HEK293 (cell line): ENCODE results near the gene VEPH1.

Source experiments
- CTCF ChIA-PET: fragments of 350-600 bp; formaldehyde crosslinking; extraction: SDS; loops from one replicate; lab custom pipeline; 2021; ENCODE audit warnings: antibody characterized with exemption; lab: Yijun Ruan, JAX
- POLR2A ChIA-PET: fragments of 300-600 bp; formaldehyde crosslinking; extraction: SDS; loops from one replicate; lab custom pipeline; 2020; ENCODE audit warnings: antibody characterized with exemption, inconsistent platforms; lab: Yijun Ruan, JAX
- H3K27ac ChIP-seq: fragments of 200-500 bp; sonication (Bioruptor generic); 2 replicates; pipeline ENCODE4 v1.5.1; 2014; ENCODE audit warnings: low read depth, low read length, control low read depth, inconsistent platforms; ENCODE audit errors: extremely low read depth
- H3K36me3 ChIP-seq, 2 experiments: fragments of 200-500 bp in 1 of 2; sonication (Bioruptor generic) in 1 of 2; 1 replicate in 1 of 2; 2 replicates in 1 of 2; pipeline ENCODE4 v1.5.1; 2014 to 2017; ENCODE audit warnings: inconsistent platforms in 2 of 2, low read length in 2 of 2; ENCODE audit not compliant: control insufficient read depth in 2 of 2, insufficient read depth in 1 of 2
- H3K4me1 ChIP-seq: fragments of 200-500 bp; sonication (Bioruptor generic); 2 replicates; pipeline ENCODE4 v1.5.1; 2014; ENCODE audit warnings: mild to moderate bottlenecking, low read length, inconsistent platforms; ENCODE audit not compliant: control insufficient read depth, insufficient read depth
- H3K4me3 ChIP-seq: 2 replicates; pipeline ENCODE4 v1.5.1; 2011; ENCODE audit warnings: low read depth, mild to moderate bottlenecking, control low read depth, low read length, moderate library complexity
- H3K9me3 ChIP-seq: fragments of 200-500 bp; sonication (Bioruptor generic); 2 replicates; pipeline ENCODE4 v1.5.1; 2014; ENCODE audit warnings: low read depth, low read length, inconsistent platforms; ENCODE audit not compliant: control insufficient read depth, insufficient read depth
- HIC1 ChIP-seq: fragments of 450-650 bp; formaldehyde crosslinking; IDR thresholded peaks from 2 replicates; pipeline ENCODE4 v1.5.1; 2016; ENCODE audit warnings: missing biosample characterization, missing genetic modification characterization
- KLF9 ChIP-seq: fragments of 450-650 bp; formaldehyde crosslinking; IDR thresholded peaks from 2 replicates; pipeline ENCODE4 v1.5.1; 2016; ENCODE audit warnings: missing biosample characterization, missing genetic modification characterization, low read depth
- OSR2 ChIP-seq: fragments of 450-650 bp; formaldehyde crosslinking; IDR thresholded peaks from 2 replicates; pipeline ENCODE4 v1.5.1; 2016; ENCODE audit warnings: missing biosample characterization, missing genetic modification characterization
- PATZ1 ChIP-seq: fragments of 450-650 bp; formaldehyde crosslinking; IDR thresholded peaks from 2 replicates; pipeline ENCODE4 v1.5.1; 2016; ENCODE audit warnings: missing biosample characterization, missing genetic modification characterization
- PRDM10 ChIP-seq: fragments of 450-650 bp; formaldehyde crosslinking; IDR thresholded peaks from 2 replicates; pipeline ENCODE4 v1.5.1; 2016; ENCODE audit warnings: missing biosample characterization, missing genetic modification characterization
- WT1 ChIP-seq: fragments of 450-650 bp; formaldehyde crosslinking; IDR thresholded peaks from 2 replicates; pipeline ENCODE4 v1.5.1; 2016; ENCODE audit warnings: missing biosample characterization, missing genetic modification characterization
- ZBTB11 ChIP-seq: fragments of 450-650 bp; formaldehyde crosslinking; conservative IDR thresholded peaks from 2 replicates; pipeline ENCODE4 v1.5.1; 2016; ENCODE audit warnings: low read depth, missing biosample characterization, missing genetic modification characterization
- ZBTB48 ChIP-seq: fragments of 450-650 bp; formaldehyde crosslinking; IDR thresholded peaks from 2 replicates; pipeline ENCODE4 v1.5.1; 2016; ENCODE audit warnings: missing biosample characterization, missing genetic modification characterization
- ZNF169 ChIP-seq: fragments of 450-650 bp; formaldehyde crosslinking; IDR thresholded peaks from 2 replicates; pipeline ENCODE4 v1.5.1; 2016; ENCODE audit warnings: missing biosample characterization, missing genetic modification characterization
- ZNF362 ChIP-seq: fragments of 450-650 bp; formaldehyde crosslinking; IDR thresholded peaks from 2 replicates; pipeline ENCODE4 v1.5.1; 2016; ENCODE audit warnings: missing biosample characterization, missing genetic modification characterization
- ZNF366 ChIP-seq: fragments of 450-650 bp; formaldehyde crosslinking; conservative IDR thresholded peaks from 2 replicates; pipeline ENCODE4 v1.5.1; 2016; ENCODE audit warnings: missing biosample characterization, missing genetic modification characterization
- ZNF645 ChIP-seq: fragments of 450-650 bp; formaldehyde crosslinking; IDR thresholded peaks from 2 replicates; pipeline ENCODE4; 2016; ENCODE audit warnings: missing biosample characterization, missing genetic modification characterization
- ZNF707 ChIP-seq: fragments of 450-650 bp; formaldehyde crosslinking; IDR thresholded peaks from 2 replicates; pipeline ENCODE4 v1.5.1; 2016; ENCODE audit warnings: missing biosample characterization, missing genetic modification characterization
- ZNF837 ChIP-seq: fragments of 450-650 bp; formaldehyde crosslinking; IDR thresholded peaks from 2 replicates; pipeline ENCODE4 v1.5.1; 2016; ENCODE audit warnings: missing biosample characterization, missing genetic modification characterization
- ZSCAN5A ChIP-seq: fragments of 450-650 bp; formaldehyde crosslinking; IDR thresholded peaks from 2 replicates; pipeline ENCODE4 v1.5.1; 2016; ENCODE audit warnings: missing biosample characterization, missing genetic modification characterization

Gene VEPH1

GRCh38 chr3:157441102-157441624 is 62.1 kb downstream of the VEPH1 start:
- H3K9me3 ChIP-seq: no peaks in the 10 kb centered on the region
- TF ChIP-seq ZNF366 (no peak), ZNF645 (tag by site-specific recombination) (no peak), ZSCAN5A (tag by site-specific recombination) (no peak)
- TF ChIP-seq, all 188 proteins: peak for 0
- H3K4me3 ChIP-seq: no peak overlapping the region
- ChIA-PET POLR2A (no interaction called here), CTCF (no interaction called here)
- no peaks in the 10 kb centered on the region for H3K36me3 ChIP-seq
- H3K4me1 ChIP-seq: no peaks in the 10 kb centered on the region
- H3K27ac ChIP-seq: no peak overlapping the region

- Histone ChIP-seq H3K36me3 (no peaks in the 10 kb centered on the region), H3K4me3 (peak overlapping the region; percentile 54), H3K4me1 (no peaks in the 10 kb centered on the region), H3K27ac (peak overlapping the region; percentile 17; the same call in 1 of the 2 replicates), H3K9me3 (no peaks in the 10 kb centered on the region)
- CTCF ChIA-PET: interaction anchor here (1.7 kb wide), 1 partner anchor 9 kb away, joined by 6 read pairs; no protein-coding TSS in a partner anchor
- POLR2A ChIA-PET: interaction anchor here (0.7 to 1.2 kb wide), 3 partner anchors 61 to 599 kb away, joined by 3 to 5 read pairs (median 3); partner anchors contain the start of gene CCNL1
- peak; percentile 68 for TF ChIP-seq ZBTB48
- 0 out of 2 replicates have a peak, but pooled peaks have one; percentile 31 for TF ChIP-seq PRDM10 (tag by site-specific recombination)
- peak; percentile 34; the same call in 1 of the 2 replicates for TF ChIP-seq PATZ1 (tag by site-specific recombination)
- TF ChIP-seq ZNF837: no peak
- TF ChIP-seq ZNF707 (tag by site-specific recombination): no peak
- no peak for TF ChIP-seq ZBTB11 (tag by site-specific recombination)
- no peak for TF ChIP-seq OSR2 (tag by site-specific recombination)
- TF ChIP-seq ZNF169: no peak
- TF ChIP-seq ZNF362 (tag by site-specific recombination): no peak
- TF ChIP-seq HIC1 (tag by site-specific recombination): peak; percentile 5; the same call in 1 of the 2 replicates
- no peak for TF ChIP-seq KLF9 (tag by site-specific recombination)
- TF ChIP-seq WT1 (tag by site-specific recombination): 0 out of 2 replicates have a peak, but pooled peaks have one; percentile 4
These were observed 65.0 kb downstream of the VEPH1 start for GRCh38 chr3:157438194-157438730.
